ENCODE results near the gene DPYSL5. TPM values are rescaled to one million over a fixed set of nuclear protein-coding genes. Genes with fewer than 3 reads are reported as not detected.

Gene DPYSL5
- polyA plus RNA-seq, 4 donors: 4.5 to 7.7 (median 6.3) TPM

DNA sequence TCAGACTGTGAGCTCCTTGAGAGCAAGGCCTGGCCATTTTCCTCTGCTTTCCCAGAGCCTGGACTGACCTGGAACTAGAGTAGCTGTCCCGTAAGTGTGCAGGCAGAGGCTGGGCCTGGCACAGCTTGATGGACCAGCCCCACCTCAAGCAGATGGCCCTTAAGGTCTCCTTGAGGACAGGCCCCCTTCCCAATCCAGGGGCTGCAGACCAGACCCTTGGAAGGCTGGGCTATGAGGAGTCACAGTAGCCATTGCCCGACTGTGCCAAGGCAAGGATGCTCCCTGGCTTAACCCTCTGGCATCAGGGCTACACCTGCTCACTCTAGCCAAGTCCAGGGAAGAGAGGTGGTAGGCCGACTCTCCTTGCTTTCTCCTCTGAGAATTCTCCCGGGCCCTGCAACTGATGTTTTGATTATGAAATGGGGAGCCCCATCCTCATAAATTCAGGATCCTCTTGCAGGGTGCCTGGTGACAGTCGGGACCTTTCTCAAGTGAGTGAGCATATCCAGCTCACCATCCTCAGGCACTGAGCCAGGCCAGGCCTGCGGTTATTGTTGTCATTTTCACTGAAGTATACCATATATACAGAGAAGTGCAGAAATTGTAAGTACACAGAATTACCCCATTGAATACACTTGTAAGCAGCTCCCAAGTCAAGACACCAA is 51.7 kb downstream of the DPYSL5 start:
- no peak for DNase-seq (ENCODE audit: low read depth in 4 of 4, low spot score in 2 of 4)

DNA sequence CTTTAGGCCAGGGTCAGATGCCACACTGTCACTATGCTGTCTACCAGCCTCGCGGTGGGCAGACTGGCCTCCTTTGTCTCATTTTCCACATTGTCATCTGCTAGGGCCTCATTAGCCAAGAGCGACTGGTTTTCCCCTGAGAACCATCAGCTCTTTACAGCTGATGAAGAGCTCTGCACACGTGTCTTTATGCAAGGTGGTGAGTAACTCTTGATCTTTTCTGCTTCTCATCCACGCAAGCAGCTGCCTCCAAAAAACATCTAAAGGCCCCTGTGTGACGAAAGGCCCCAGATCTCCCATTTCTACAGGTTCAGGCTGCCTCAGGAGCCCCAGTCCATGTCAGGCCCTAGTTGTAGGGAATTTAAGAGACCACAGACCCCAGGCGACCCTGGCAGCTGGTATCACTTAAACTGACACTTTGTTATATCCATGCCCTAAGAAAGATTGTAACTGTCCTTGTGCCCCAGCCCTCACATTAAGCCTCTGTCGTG is 52.9 kb downstream of the DPYSL5 start:
- no peak for DNase-seq (ENCODE audit: low read depth in 4 of 4, low spot score in 2 of 4)

DNA sequence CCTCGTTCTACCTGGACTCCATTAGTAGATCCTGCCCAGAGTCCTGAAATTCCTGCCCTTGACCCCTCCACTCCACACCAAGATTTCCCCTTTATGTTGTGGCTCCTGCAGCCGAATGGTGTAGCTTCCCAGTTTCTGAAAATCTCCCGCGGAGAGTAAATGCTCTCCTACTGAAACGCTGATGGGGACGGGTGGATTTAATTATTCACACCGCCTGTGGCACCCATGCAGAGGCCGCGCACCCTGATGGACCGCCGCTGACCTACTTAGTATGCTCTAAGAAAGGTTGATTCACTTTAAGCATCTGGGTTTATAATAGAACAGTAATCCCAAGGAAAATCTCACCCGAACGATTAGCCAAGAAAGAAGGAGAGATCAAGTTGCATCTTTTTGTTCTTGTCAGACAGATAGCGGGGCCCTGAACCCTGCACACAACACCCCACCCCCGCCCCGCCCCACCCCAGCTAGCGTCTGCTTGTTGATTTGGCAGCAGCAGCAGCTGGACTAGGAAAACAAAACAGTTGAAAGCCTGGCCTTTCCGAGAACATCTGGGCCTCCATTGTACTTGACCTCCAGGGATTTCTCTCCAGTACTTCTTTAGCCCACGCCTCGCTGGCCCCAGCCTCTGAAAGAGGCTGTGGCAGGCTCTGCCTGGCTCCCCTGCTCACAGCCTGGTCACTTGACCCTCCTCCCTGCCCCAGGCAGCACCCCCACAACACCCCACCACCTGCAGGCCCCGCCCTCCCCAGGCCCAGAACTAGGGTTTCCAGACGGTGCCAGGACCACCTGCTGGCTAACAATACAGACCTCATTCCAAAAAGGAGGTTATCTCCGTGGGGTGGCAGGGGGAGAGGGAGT is 53.6 kb downstream of the DPYSL5 start:
- DNase-seq (ENCODE audit: low read depth in 4 of 4, low spot score in 2 of 4): no peak

DNA sequence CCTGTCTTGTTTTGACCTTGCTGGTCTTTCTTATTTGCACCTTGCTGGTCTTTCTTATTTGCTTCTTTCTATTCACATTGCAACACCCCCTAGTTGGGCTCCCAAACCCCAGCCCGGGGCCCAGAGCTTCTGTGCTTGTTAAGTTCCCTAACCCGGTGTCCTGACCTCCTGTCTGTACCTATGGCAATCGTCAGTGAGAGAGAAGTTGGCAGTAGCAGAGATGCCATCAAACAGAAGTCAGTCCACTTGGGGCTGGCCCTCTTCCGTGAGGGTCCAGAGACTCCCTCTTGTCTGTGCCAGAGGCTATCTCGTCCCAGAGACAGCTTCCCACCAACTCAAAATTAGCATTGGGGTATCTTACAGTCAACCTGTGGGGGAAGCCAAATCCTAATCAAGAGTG is 55.7 kb downstream of the DPYSL5 start:
- no peak for DNase-seq (ENCODE audit: low read depth in 4 of 4, low spot score in 2 of 4)

DNA sequence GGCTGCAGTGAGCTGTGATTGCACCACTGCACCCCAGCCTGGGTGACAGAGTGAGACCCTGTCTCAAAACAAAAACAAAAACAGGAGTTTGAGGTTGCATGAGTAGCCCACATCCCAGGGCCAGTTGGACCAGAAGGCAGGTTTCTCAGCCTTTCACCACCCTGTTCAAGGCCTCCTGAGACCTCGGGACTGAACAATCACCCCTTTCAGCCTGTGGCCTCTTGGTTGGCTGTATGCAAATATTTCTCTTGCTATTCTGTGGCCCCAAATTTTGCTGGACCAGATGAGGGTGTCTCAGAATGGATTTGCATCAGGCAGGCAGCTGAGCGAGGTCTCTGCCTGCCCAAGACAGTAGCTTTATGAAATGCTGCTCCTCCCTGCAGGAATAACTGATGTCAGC is 56.9 kb downstream of the DPYSL5 start:
- DNase-seq (ENCODE audit: low read depth in 4 of 4, low spot score in 2 of 4): no peak

DNA sequence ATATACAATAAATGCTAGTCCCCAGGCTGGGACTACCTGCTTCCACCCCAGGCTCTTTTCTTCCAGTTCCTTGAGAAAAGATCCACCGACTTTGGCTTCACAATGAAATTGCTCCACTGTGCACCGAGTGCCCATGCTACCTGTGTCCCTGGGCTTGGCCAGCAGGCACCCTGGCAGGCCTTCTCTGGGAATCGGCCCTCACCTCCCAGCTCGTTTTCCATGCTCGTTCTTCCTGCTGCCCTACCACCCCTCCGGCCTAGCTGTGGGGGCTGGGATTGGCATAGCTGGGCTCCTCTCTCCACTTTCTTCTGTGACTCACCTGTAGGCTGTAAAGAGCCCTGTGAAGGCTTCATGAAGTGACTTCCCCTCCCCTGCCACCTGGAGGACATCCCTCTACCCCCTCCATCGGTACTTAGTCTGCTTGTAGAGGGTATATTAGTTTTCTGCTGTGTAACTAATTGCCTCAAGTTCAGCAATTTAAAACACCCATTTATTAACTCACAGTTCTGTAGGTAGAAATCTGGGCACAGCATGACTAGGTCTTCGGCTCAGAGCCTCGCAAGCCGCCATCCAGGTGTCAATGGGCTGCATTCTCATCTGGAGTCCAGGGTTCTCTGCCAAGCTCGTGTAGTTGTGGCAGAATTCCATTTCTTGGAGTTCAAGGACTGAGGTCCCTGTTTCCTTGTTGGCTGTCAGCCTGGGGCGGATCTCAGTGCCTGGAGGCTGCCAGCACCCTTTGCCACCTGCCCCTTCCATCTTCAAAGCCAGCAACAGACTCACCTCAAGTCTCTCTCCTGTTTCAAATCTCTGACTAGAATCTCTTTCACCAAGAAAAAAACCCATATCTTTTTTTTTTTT is 57.6 kb downstream of the DPYSL5 start:
- DNase-seq (ENCODE audit: low read depth in 4 of 4, low spot score in 2 of 4): no peak

DNA sequence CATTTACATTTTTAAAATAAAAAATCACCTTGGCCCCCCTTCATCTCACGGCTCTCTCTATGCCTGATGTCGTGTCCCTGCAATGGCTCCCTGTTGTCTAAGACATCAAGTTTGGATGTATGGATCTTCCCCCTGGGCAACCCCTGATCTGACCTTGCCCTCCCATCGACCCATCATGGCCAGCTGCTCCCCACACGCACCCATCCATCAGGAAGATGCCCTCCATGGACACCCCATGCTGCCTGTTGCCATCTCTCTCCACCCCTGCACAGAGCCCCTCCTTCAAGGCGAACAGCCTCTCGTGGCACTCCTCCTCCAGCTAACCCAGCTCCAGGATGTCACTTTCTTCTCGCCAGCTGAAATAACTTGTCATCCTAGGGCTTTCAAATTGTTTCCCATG is 59.5 kb downstream of the DPYSL5 start:
- no peak for DNase-seq (ENCODE audit: low read depth in 4 of 4, low spot score in 2 of 4)

- no peak for DNase-seq (ENCODE audit: low read depth in 4 of 4, low spot score in 2 of 4)
Observed at GRCh38 chr2:26910176-26910575, 62.2 kb downstream of the DPYSL5 start.

- DNase-seq (ENCODE audit: low read depth in 4 of 4, low spot score in 2 of 4): no peak
Observed at GRCh38 chr2:26911911-26912861, 64.3 kb downstream of the DPYSL5 start.

DNA sequence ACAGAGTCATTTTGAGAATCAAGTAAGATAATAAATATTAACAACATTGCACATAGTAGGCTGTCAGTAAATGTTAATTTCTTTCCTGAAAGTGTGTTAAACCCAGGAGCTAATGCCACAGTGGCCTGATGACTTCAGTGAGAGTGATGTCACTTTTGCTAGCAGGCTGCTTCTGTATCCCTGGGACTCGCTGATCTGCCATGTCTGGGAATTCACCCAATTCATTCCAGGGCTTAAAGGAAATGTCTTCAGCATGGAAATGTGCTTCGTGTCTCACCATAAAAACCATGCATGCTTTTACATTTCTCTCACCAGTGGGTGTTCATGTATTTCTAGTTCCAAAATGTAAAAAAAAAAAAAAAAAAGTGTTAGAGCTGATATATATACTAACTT is 65.7 kb downstream of the DPYSL5 start:
- DNase-seq (ENCODE audit: low read depth in 4 of 4, low spot score in 2 of 4): no peak

DNA sequence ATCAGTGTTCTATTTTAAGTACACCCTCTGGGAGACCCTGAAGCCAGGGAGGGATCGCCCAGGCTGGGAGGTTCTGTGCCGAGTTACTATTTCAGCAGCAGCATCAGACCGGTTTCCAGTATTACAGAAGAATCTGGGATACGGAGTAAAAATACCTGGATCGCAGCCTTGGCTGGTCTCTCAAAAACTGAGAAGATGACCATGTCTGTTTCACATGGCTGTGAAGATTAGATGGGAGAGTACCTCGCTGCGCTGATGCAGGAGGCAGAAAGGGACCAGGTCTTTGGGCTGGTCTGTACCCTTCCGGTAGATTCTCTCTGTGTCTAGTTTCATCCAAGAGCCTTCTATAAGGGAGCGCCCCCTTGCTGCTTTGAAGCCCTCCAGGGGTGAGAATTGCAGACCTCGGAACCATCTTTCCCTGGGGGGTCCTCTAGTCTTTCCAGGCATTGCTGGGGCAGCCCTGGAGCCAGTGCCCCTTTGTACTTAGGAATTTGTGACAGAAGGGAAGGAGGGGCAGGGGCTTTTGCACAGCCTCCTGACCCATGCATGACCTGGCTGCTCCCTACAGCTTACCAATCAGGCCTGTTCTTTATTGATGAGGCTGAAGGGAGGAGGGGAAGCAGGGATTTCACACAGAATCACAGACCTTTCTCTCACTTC is 66.2 kb downstream of the DPYSL5 start:
- no peak for DNase-seq (ENCODE audit: low read depth in 4 of 4, low spot score in 2 of 4)

DNA sequence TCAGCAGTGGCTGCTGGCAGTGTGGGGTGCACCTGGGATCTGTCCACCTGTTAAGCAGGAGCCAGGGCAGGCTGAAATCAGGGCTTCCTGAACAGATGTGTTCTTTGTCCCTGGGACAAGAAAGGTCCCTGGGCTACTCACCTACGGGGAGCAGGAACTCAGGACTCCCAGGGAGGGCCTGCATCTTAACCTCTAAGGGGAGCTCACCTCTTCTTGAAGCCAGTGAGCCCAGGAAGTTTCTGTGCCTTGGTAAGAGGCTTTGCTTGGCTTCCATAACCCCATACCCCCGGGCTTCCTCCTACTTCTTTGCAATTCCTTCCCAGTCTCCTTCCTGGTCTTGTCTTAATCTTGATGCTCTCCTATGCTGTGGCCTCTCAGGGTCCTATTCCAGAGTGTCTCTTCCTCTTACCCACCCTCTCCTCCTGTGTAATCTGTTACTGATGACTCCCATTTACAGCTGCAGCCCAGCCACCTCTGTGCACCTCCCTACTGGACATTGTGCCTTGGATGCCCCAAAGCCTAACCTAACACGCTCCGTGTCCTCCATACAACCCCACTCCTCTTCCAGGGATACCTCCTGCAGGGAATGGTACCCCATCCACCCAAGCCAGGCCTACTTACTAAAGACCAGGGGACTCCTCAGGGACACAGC is 66.9 kb downstream of the DPYSL5 start:
- DNase-seq (ENCODE audit: low read depth in 4 of 4, low spot score in 2 of 4): no peak

DNA sequence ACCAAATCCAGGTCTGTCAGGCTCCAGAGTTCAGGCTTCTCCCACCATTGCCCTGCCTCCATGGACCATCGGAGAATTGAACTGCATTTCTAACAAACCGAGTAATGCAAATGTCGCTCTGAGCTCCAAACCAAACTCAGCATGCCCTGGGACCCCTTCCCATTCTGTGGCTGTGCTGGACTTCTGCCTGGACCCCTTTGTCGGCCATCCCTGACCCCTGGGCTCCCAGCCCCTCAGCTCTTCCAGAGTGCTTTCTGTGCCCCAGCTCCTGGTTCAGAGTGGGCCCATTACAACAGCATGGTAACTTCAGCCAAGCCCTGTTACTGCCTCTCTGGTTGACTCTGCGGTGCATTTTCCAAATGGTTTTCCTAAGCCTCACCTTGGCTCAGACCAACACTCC is 67.4 kb downstream of the DPYSL5 start:
- DNase-seq (ENCODE audit: low read depth in 4 of 4, low spot score in 2 of 4): no peak

- no peak for DNase-seq (ENCODE audit: low read depth in 4 of 4, low spot score in 2 of 4)
Observed at GRCh38 chr2:26916128-26916692, 68.3 kb downstream of the DPYSL5 start.

GRCh38 chr2:26917135-26917836 is 69.4 kb downstream of the DPYSL5 start:
- no peak for DNase-seq (ENCODE audit: low read depth in 4 of 4, low spot score in 2 of 4)

DNA sequence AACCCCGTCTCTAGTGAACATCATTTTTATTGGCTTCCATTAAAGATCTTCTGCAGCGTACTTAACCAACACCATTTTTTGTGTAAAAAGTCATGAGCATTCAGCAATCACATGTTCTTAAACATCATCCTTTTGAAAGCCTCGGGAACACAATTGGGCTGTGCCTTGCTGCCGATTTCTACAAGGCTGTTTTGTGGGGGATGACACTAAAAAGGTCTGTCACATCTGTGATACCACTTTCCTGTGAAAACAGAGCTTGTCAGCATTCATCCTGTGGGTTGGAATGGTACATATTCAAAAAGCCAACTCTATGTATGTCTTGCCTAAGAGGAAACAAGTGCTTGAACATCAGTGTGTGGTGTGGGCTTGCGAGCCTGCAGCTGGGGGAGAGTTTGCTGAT is 73.4 kb downstream of the DPYSL5 start:
- no peak for DNase-seq (ENCODE audit: low read depth in 4 of 4, low spot score in 2 of 4)

DNA sequence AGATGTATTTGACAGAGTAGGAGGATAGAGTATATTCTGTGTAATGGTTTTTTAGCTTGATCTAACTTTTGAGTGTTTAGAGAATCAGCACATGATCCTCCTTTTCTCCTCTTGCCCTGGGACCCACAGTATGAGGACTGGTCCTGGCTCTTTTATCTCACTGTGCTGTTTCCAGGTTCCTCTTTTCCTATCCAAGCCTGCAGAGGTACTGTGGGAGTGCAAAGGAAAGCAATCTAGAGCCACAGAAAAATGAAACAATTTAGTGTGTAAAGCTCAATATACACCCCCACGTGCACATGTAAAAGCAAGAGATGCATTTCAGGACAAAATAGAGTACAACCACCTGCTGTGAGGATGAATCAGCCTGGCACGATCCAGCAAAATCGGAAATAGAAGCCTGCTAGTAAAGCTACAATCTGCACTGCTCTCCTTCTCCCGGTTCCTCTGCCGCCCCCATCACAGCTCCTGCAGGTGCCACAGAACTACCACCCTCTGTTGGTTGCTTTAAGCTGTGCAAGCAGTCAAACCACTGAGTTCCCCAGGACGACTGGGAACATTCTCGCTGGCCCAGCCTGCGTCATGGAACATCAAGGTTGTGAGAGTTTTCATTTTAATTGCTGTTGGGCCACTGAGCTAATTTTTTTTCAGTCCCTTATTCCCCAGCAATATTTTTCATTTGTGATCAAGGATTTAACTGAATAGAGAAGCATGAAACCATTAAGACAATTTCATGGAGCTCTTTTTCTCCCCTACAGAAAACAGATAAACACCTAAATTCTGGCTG is 74.7 kb downstream of the DPYSL5 start:
- DNase-seq (ENCODE audit: low read depth in 4 of 4, low spot score in 2 of 4): no peak

All from left renal cortex interstitium (tissue), 4 donors.